HG03097 (cell line): ENCODE results near the gene EIF4E1B.

Experiments
- ATAC-seq: cut with Tn5 transposase; IDR thresholded peaks from one replicate; pipeline ENCODE4 v1.9.1; 2021; ENCODE audit not compliant: unreplicated experiment, low FRiP score

EIF4E1B gene

DNA sequence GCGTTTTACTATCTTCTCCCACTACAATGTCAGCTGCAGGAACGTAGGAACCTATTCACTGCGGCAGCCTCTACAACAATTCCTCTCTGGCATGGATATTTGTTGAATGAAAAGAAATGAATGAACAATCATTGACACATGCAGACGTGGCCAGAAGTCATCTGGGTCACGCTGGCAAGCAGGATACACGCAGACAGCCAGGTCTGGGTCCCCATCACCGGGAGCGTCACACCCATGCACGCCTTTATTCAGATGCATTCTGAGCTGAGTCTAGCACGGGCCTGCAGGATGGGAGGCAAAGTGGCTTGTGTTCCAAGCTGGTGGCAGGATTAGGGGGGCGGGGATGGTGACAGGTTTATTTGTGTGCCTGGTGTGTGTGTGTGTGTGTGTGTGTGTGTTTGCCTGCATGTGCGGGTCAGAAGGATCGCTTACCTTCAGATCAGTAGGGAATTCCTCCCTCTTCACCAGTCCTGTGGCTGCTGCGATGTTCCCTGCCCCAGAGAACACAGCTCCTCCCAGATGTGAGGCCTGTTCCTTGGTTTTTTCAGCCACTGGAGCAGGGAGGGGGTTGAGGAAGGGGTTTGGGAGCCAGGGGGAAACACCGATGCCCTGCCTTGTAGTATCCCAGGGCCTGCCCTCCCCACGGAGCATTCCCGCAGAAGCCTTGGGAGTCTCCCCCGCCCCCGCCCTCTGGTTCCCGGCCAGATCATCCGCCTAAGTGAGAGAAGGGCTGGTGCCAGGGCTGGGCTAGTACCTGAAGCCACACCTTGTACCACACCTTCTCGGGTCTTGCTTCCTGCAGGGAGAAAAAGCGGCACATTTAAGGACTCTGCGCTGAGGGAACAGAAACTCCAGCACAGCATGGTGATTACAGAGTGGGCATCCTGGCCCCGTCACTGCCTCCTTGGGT is 4.3 kb upstream of the EIF4E1B start:
- ATAC-seq: no peak

DNA sequence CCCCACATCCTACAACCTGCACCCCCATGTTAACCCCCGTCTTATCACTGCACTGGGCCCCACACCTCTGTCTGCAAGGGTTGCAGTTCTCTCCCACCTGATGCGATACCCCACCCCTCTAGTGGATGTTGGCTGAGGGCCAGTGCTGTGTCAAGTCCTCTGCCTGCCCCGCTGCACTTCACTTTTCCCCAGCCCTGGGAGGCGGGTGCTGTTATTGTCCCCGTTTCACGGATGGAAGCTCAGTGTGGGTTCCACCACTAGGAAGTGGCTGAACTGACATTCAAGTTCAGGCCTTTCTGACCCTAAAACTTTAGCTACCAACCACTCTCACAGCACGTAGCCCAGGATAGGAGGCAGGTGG is 3.6 kb upstream of the EIF4E1B start:
- no peak for ATAC-seq

- no peak for ATAC-seq
Observed at GRCh38 chr5:176627582-176627981, 2.9 kb upstream of the EIF4E1B start.

GRCh38 chr5:176628406-176629228 is 1.9 kb upstream of the EIF4E1B start:
- no peak for ATAC-seq

- ATAC-seq: no peak
Observed at GRCh38 chr5:176629317-176629852, 1.1 kb upstream of the EIF4E1B start.

- ATAC-seq: no peak
Observed at GRCh38 chr5:176630681-176631222, 277 bp downstream of the EIF4E1B start.

GRCh38 chr5:176631383-176632200 is 1.1 kb downstream of the EIF4E1B start:
- ATAC-seq: no peak

GRCh38 chr5:176632745-176633144 is 2.3 kb downstream of the EIF4E1B start:
- ATAC-seq: no peak

- ATAC-seq: no peak
Observed at GRCh38 chr5:176633598-176633997, 3.1 kb downstream of the EIF4E1B start.

DNA sequence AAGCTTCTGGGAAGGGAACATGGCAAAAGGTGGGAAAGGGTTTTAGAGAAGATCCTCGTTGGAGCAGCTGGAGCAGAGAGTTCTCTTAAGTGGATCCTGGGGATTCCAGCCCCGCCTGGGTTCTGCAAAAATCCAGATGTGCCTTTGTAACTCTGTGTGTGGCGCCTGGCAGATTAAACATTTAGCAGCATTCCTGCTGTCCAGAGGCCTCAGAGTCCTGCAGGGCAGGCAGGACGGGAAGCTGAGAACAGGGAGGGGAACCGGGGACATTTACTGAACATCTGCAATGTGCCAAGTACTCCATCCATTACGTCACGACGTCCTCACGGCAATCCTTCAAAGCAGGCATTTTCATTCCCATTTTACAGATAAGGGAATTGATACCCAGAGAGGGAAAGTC is 6.0 kb downstream of the EIF4E1B start:
- ATAC-seq: no peak

- ATAC-seq: no peak
Observed at GRCh38 chr5:176637556-176637955, 7.1 kb downstream of the EIF4E1B start.

GRCh38 chr5:176638437-176638836 is 8.0 kb downstream of the EIF4E1B start:
- no peak for ATAC-seq

DNA sequence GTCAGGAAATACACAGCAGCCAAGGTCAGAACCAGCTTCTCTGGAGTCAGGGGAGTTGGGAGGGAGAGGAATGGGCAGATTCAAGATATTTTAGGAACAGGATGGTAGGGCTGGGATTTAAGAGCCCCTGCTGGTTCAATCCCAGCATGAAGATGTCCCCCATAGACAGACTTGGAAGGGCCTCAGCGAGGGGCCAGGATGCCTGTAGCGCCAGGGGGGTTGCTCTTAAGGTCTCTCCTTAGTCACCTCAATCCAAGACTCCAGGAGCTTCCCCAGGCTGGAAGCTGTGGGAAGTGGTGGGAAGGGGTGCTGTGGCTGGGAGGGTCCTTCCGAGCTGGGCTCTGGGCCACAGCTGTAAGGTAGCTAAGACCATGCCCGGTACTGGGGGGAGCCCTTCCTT is 8.7 kb downstream of the EIF4E1B start:
- no peak for ATAC-seq

- no peak for ATAC-seq
Observed at GRCh38 chr5:176639981-176640380, 9.5 kb downstream of the EIF4E1B start.

DNA sequence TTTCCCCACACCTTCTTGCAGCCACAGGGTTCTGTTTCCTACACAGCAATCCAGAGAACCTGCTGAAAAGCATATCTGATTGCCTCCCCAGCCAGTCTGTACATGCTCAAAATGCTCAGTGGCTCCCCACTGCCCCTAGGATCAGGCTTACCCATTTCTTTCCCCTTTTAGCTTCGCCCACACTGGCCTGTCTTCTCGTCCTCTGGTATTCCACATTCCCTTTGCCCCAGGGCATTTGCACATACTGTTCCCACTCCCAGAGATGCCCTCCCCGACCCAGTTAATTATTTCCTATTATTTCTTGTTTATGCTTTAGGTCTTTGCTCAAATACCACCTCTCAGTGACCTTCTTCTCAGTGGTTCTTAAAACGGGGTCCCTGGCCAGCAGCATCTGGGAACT is 10.1 kb downstream of the EIF4E1B start:
- no peak for ATAC-seq

- no peak for ATAC-seq
Observed at GRCh38 chr5:176642675-176643490, 12.4 kb downstream of the EIF4E1B start.

- no peak for ATAC-seq
Observed at GRCh38 chr5:176643491-176644219, 13.2 kb downstream of the EIF4E1B start.

- ATAC-seq: no peak
Observed at GRCh38 chr5:176644294-176644693, 13.8 kb downstream of the EIF4E1B start.
